DOHH2 (cell line): ENCODE data around the gene ASIC5.

Experiments used
- H3F3A ChIP-seq: fragments of 200-600 bp; sonication (generic), shearing (Covaris generic); 2 replicates; pipeline ENCODE4 v1.6.0; 2016; ENCODE audit warnings: antibody characterized with exemption, mild to moderate bottlenecking; ENCODE audit not compliant: control insufficient read depth, insufficient read depth
- H3K27ac ChIP-seq: fragments of 200-600 bp; sonication (generic); 2 replicates; pipeline ENCODE4 v1.5.1; 2014; ENCODE audit warnings: low read depth, mild to moderate bottlenecking, low read length, moderate library complexity
- H3K27me3 ChIP-seq: fragments of 200-600 bp; sonication (generic); 2 replicates; pipeline ENCODE4 v1.6.1; 2014; ENCODE audit warnings: mild to moderate bottlenecking, low read length, mixed read lengths; ENCODE audit not compliant: control insufficient read depth
- H3K36me3 ChIP-seq: fragments of 200-600 bp; sonication (generic); 2 replicates; pipeline ENCODE4 v1.6.1; 2014; ENCODE audit warnings: mild to moderate bottlenecking, low read length, moderate library complexity, mixed read lengths; ENCODE audit not compliant: control insufficient read depth
- H3K4me1 ChIP-seq: fragments of 200-600 bp; sonication (generic); 2 replicates; pipeline ENCODE4 v1.6.1; 2014; ENCODE audit warnings: mild to moderate bottlenecking, low read length, mixed read lengths; ENCODE audit not compliant: control insufficient read depth
- H3K4me2 ChIP-seq: fragments of 200-600 bp; sonication (generic); 2 replicates; pipeline ENCODE4 v1.6.0; 2014; ENCODE audit warnings: mild to moderate bottlenecking, low read length, moderate library complexity
- H3K4me3 ChIP-seq: fragments of 200-600 bp; sonication (generic); 2 replicates; pipeline ENCODE4 v1.5.1; 2014; ENCODE audit warnings: mild to moderate bottlenecking, low read length, mixed read lengths
- H3K79me2 ChIP-seq: fragments of 200-600 bp; sonication (generic); 2 replicates; pipeline ENCODE4 v1.6.1; 2014; ENCODE audit warnings: mild to moderate bottlenecking, low read length, mixed read lengths; ENCODE audit not compliant: control insufficient read depth
- H3K9me2 ChIP-seq: fragments of 200-600 bp; sonication (generic); replicated peaks from 2 replicates; pipeline ENCODE4 v1.6.1; 2014; ENCODE audit warnings: mild to moderate bottlenecking, low read length, mixed read lengths; ENCODE audit not compliant: control insufficient read depth
- H3K9me3 ChIP-seq: fragments of 200-600 bp; sonication (generic); 2 replicates; pipeline ENCODE4 v1.6.1; 2014; ENCODE audit warnings: antibody characterized with exemption, low read length, mixed read lengths; ENCODE audit not compliant: control insufficient read depth, insufficient read depth
- H4K20me1 ChIP-seq: fragments of 200-600 bp; sonication (generic); 2 replicates; pipeline ENCODE4 v1.6.0; 2014; ENCODE audit warnings: low read depth, mild to moderate bottlenecking, antibody characterized with exemption, low read length, moderate library complexity; ENCODE audit not compliant: control insufficient read depth, insufficient read depth
- EZH2phosphoT487 ChIP-seq: fragments of 200-600 bp; sonication (generic); IDR thresholded peaks from 2 replicates; pipeline ENCODE4 v1.6.1; 2017; ENCODE audit warnings: borderline replicate concordance, mild to moderate bottlenecking, antibody characterized with exemption, low read length, moderate library complexity, mixed read lengths
- TF ChIP-seq, protein P1 (sequence below): fragments of 200-600 bp; sonication (generic); IDR thresholded peaks from one replicate; pipeline ENCODE4 v1.5.1; 2014; ENCODE audit warnings: antibody characterized with exemption, mild to moderate bottlenecking, low read depth, low read length; ENCODE audit not compliant: poor library complexity, severe bottlenecking

Gene ASIC5

DNA sequence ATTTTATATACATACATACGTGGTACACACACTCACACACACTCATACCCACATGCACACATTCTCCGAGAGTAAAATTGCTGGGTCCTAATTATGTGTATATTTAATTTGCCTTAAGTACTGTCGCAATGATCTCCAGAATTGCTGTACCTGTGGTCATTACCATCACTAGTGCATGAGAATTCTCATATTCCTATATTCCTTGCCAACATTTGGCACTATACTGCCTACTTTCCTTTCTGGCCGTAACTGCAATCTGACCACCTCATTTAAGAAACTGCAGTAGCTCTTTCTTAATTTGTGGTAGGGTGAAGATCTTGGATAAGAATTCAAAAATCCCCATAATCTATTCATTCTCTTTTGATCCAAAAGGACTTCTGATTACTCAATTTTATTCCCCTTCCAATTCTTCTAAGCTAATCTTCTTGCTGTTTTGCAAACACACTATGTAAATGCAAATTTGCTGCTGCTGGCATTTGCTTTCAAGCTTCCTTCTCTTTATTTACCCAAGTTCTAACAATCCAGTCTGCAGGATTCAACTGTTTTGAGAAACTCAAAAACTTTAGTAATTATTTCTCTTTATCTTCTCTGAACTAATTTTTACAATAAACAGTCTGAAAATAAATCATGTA, 45.1 kb downstream of the ASIC5 start:
- H3K36me3 ChIP-seq: no peaks in the 10 kb centered on the region
- no peaks in the 10 kb centered on the region for H3K79me2 ChIP-seq
- no peaks in the 10 kb centered on the region for H3K9me3 ChIP-seq
- no peaks in the 10 kb centered on the region for H3F3A ChIP-seq
- H3K27me3 ChIP-seq: no peaks in the 10 kb centered on the region
- H3K9me2 ChIP-seq: no peaks in the 10 kb centered on the region
- H4K20me1 ChIP-seq: no peaks in the 10 kb centered on the region
- TF ChIP-seq, protein P1, sequence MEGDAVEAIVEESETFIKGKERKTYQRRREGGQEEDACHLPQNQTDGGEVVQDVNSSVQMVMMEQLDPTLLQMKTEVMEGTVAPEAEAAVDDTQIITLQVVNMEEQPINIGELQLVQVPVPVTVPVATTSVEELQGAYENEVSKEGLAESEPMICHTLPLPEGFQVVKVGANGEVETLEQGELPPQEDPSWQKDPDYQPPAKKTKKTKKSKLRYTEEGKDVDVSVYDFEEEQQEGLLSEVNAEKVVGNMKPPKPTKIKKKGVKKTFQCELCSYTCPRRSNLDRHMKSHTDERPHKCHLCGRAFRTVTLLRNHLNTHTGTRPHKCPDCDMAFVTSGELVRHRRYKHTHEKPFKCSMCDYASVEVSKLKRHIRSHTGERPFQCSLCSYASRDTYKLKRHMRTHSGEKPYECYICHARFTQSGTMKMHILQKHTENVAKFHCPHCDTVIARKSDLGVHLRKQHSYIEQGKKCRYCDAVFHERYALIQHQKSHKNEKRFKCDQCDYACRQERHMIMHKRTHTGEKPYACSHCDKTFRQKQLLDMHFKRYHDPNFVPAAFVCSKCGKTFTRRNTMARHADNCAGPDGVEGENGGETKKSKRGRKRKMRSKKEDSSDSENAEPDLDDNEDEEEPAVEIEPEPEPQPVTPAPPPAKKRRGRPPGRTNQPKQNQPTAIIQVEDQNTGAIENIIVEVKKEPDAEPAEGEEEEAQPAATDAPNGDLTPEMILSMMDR: no peak
- no peak for TF ChIP-seq EZH2phosphoT487
- no peak overlapping the region for H3K4me3 ChIP-seq
- H3K27ac ChIP-seq: no peak overlapping the region
- no peak overlapping the region for H3K4me2 ChIP-seq
- H3K4me1 ChIP-seq: no peaks in the 10 kb centered on the region

DNA sequence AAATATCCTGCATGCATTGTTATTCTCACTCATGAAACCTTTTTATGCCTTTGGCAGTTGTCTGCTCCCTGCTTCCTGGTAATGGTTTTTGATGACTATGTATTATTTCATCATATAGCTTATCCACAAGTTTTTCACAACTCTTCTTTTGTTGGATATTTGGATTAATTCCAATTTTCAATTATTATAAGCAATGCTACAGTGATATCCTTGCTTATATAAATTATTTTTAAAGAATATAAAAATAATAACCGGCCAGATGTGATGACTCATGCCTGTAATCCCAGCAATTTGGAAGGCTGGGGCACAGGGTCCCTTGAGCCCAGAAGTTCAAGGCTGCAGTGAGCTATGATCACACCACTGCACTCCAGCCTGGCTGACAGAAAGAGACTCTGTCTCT, 47.0 kb downstream of the ASIC5 start:
- Histone ChIP-seq H3K4me2 (no peak overlapping the region), H3K4me3 (no peak overlapping the region), H3K27me3 (no peaks in the 10 kb centered on the region), H3K9me3 (no peaks in the 10 kb centered on the region), H3F3A (no peaks in the 10 kb centered on the region), H3K9me2 (no peaks in the 10 kb centered on the region), H3K27ac (no peak overlapping the region), H4K20me1 (no peaks in the 10 kb centered on the region), H3K36me3 (no peaks in the 10 kb centered on the region), H3K79me2 (no peaks in the 10 kb centered on the region), H3K4me1 (no peaks in the 10 kb centered on the region)
- no peak for TF ChIP-seq EZH2phosphoT487
- TF ChIP-seq, protein P1: no peak

DNA sequence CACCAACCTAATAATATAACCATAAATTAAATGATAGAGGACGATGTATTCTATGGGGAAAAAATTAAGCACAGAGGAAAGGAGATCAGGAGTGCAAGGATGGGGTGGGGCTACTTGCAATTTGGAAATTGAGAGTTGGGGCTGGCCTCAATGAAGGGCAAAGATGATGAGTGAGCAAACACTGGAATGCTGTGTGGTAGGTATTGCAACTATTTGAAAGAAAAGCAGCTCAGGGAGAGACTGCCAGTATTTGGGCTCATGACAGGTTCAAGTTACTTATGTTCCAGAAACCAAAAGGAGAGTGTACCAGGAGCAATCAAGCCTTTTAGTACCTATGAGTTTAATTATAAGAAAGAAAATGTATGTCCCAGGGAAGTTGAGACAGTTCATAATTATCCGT, 47.4 kb downstream of the ASIC5 start:
- Histone ChIP-seq H3K4me3 (no peak overlapping the region), H3K9me3 (no peaks in the 10 kb centered on the region), H3K4me2 (no peak overlapping the region), H3K79me2 (no peaks in the 10 kb centered on the region), H3K9me2 (no peaks in the 10 kb centered on the region), H4K20me1 (no peaks in the 10 kb centered on the region), H3K27me3 (no peaks in the 10 kb centered on the region), H3K36me3 (no peaks in the 10 kb centered on the region), H3K27ac (no peak overlapping the region), H3F3A (no peaks in the 10 kb centered on the region), H3K4me1 (no peaks in the 10 kb centered on the region)
- no peak for TF ChIP-seq EZH2phosphoT487
- TF ChIP-seq, protein P1: no peak
